Keratinocyte (primary cell): ENCODE data around the gene ANG. TPM values are rescaled to one million over a fixed set of nuclear protein-coding genes. Genes with fewer than 3 reads are reported as not detected.
"Not testable (repeated sequence)": the region's sequence is repeated elsewhere in the genome, so short reads cannot be mapped to it uniquely, and the experiment has no call there.

Experiments
- DNase-seq: peaks from one replicate; pipeline ENCODE4 v3.0.0-alpha.2; 2011; ENCODE audit warnings: low read depth, missing footprints, low spot score
- FAIRE-seq: peaks from 2 replicates; lab custom pipeline; 2011; peaks lifted over from hg19 to GRCh38; lab: Jason Lieb, UNC
- H2AFZ ChIP-seq: 2 replicates; pipeline ENCODE4 v1.6.0; 2012; ENCODE audit warnings: low read length, control low read depth, inconsistent platforms; ENCODE audit not compliant: control insufficient read depth
- H3K27ac ChIP-seq: 2 replicates; pipeline ENCODE4 v1.5.1; 2011; ENCODE audit warnings: low read length; ENCODE audit not compliant: control insufficient read depth, insufficient read depth
- H3K27me3 ChIP-seq: 3 replicates; pipeline ENCODE4 v1.6.0; 2011; ENCODE audit warnings: low read length; ENCODE audit not compliant: control insufficient read depth, insufficient read depth; ENCODE audit errors: extremely low read depth
- H3K36me3 ChIP-seq, 2 experiments: 2 replicates in 1 of 2; 3 replicates in 1 of 2; pipeline ENCODE4 v1.5.1; 2011; ENCODE audit warnings: low read length in 2 of 2, mild to moderate bottlenecking in 1 of 2; ENCODE audit not compliant: control insufficient read depth in 2 of 2, insufficient read depth in 2 of 2; ENCODE audit errors: extremely low read depth in 1 of 2
- H3K4me1 ChIP-seq: 3 replicates; pipeline ENCODE4 v1.5.1; 2011; ENCODE audit warnings: low read length; ENCODE audit not compliant: control insufficient read depth, insufficient read depth; ENCODE audit errors: extremely low read depth
- H3K4me2 ChIP-seq: 3 replicates; pipeline ENCODE4 v1.6.0; 2011; ENCODE audit warnings: low read depth, low read length; ENCODE audit not compliant: control insufficient read depth, insufficient read depth; ENCODE audit errors: extremely low read depth
- H3K4me3 ChIP-seq, 3 experiments: fragments of 200-600 bp in 1 of 3; sonication (generic) in 1 of 3; 2 replicates in 2 of 3; 3 replicates in 1 of 3; pipeline ENCODE4 v1.5.1; 2011 to 2016; ENCODE audit warnings: low read length in 3 of 3, mild to moderate bottlenecking in 3 of 3, control low read depth in 2 of 3, inconsistent platforms in 1 of 3, low read depth in 1 of 3, mixed read lengths in 1 of 3, mixed run types in 1 of 3, moderate library complexity in 1 of 3; ENCODE audit not compliant: control insufficient read depth in 2 of 3, insufficient read depth in 2 of 3; ENCODE audit errors: extremely low read depth in 1 of 3
- H3K79me2 ChIP-seq: 2 replicates; pipeline ENCODE4 v1.6.0; 2012; ENCODE audit warnings: low read length; ENCODE audit not compliant: control insufficient read depth, insufficient read depth
- H3K9ac ChIP-seq: 3 replicates; pipeline ENCODE4 v1.6.0; 2011; ENCODE audit warnings: low read length; ENCODE audit not compliant: control insufficient read depth, insufficient read depth; ENCODE audit errors: extremely low read depth
- H3K9me1 ChIP-seq: 3 replicates; pipeline ENCODE4 v1.6.0; 2011; ENCODE audit warnings: low read length; ENCODE audit not compliant: control insufficient read depth, insufficient read depth; ENCODE audit errors: extremely low read depth
- H3K9me3 ChIP-seq: 2 replicates; pipeline ENCODE4 v1.5.1; 2012; ENCODE audit warnings: low read depth, low read length; ENCODE audit not compliant: control insufficient read depth
- H4K20me1 ChIP-seq: 3 replicates; pipeline ENCODE4 v1.6.0; 2011; ENCODE audit warnings: low read length; ENCODE audit not compliant: control insufficient read depth, insufficient read depth; ENCODE audit errors: extremely low read depth
- EZH2 ChIP-seq: IDR thresholded peaks from one replicate; pipeline ENCODE4 v1.6.1; 2012; ENCODE audit warnings: inconsistent platforms, mild to moderate bottlenecking, low read length, moderate library complexity
- dilution Hi-C: fragments of 300-500 bp; cut with MboI; formaldehyde crosslinking; loops from one replicate; pipeline ENCODE4 v1.7.0; 2020; ENCODE audit warnings: low sequenced_read_pairs; ENCODE audit not compliant: extremely low pct_ligation_motif_present
- polyA plus RNA-seq, 5 experiments: library from polyadenylated mRNA; depleted of rRNA in 3 of 5; stranded (reverse) in 3 of 5; stranded (forward) in 1 of 5; unstranded in 1 of 5; fragments of >200 nt; gene quantifications; 1 replicate in 1 of 5; 2 replicates in 3 of 5; 3 replicates in 1 of 5; pipeline versions ENCODE4 v1.2.1 to v1.2.3, GENCODE V29; 2011 to 2012; ENCODE audit warnings: missing spikeins in 2 of 5, low read depth in 1 of 5, low replicate concordance in 1 of 5
- TF ChIP-seq, protein P1 (sequence below), 3 experiments: IDR thresholded peaks in 1 of 3; conservative IDR thresholded peaks in 1 of 3; optimal IDR thresholded peaks in 1 of 3; 2 replicates in 2 of 3; 3 replicates in 1 of 3; pipeline versions ENCODE3 to v1.5.1; 2011; ENCODE audit warnings: low read length in 3 of 3, mild to moderate bottlenecking in 3 of 3, moderate library complexity in 2 of 3, control low read depth in 1 of 3, inconsistent platforms in 1 of 3; ENCODE audit not compliant: insufficient read depth in 2 of 3; ENCODE audit errors: extremely low read depth in 1 of 3

The ANG gene
- polyA plus RNA-seq, 1 donor (not counting 4 experiments of a cell fraction or from before 2014, with no cell fraction given), result 4.0 TPM

DNA sequence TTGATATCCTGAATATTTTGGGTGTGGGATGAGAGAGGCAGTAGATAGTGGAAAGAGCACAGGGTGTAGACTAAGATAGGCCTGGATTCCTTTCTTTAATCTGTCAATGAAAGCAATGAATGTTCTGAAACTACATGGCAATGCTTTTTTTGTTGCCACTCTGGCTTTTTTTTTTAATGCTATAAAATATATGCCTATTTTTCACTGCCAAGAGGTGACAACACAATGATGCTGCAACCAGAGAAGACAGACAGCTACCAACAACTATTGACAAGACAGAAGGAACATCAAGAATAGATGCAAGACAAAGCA lies 9.4 kb downstream of the ANG start:
- Histone ChIP-seq H3K79me2 (no peaks in the 10 kb centered on the region), H3K9me3 (no peaks in the 10 kb centered on the region), H3K4me1 (no peaks in the 10 kb centered on the region), H3K36me3 (no peaks in the 10 kb centered on the region), H3K27me3 (no peaks in the 10 kb centered on the region), H3K9me1 (no peaks in the 10 kb centered on the region), H3K27ac (no peak overlapping the region), H3K9ac (no peak overlapping the region), H2AFZ (no peak overlapping the region), H3K4me3 (no peak overlapping the region), H3K4me2 (no peak overlapping the region), H4K20me1 (no peaks in the 10 kb centered on the region)
- TF ChIP-seq, protein P1, sequence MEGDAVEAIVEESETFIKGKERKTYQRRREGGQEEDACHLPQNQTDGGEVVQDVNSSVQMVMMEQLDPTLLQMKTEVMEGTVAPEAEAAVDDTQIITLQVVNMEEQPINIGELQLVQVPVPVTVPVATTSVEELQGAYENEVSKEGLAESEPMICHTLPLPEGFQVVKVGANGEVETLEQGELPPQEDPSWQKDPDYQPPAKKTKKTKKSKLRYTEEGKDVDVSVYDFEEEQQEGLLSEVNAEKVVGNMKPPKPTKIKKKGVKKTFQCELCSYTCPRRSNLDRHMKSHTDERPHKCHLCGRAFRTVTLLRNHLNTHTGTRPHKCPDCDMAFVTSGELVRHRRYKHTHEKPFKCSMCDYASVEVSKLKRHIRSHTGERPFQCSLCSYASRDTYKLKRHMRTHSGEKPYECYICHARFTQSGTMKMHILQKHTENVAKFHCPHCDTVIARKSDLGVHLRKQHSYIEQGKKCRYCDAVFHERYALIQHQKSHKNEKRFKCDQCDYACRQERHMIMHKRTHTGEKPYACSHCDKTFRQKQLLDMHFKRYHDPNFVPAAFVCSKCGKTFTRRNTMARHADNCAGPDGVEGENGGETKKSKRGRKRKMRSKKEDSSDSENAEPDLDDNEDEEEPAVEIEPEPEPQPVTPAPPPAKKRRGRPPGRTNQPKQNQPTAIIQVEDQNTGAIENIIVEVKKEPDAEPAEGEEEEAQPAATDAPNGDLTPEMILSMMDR (optimal IDR thresholded peaks at IDR 0.05 in 1 of 3, IDR thresholded peaks at IDR 0.05 in 1 of 3, conservative IDR thresholded peaks at IDR 0.05 in 1 of 3; ENCODE audit: extremely low read depth in 1 of 3, insufficient read depth in 2 of 3, low read length in 3 of 3), result no peak
- TF ChIP-seq EZH2, result no peak
- no peak for FAIRE-seq
- dilution Hi-C loops, result no loop called here
- DNase-seq, result no peak

DNA sequence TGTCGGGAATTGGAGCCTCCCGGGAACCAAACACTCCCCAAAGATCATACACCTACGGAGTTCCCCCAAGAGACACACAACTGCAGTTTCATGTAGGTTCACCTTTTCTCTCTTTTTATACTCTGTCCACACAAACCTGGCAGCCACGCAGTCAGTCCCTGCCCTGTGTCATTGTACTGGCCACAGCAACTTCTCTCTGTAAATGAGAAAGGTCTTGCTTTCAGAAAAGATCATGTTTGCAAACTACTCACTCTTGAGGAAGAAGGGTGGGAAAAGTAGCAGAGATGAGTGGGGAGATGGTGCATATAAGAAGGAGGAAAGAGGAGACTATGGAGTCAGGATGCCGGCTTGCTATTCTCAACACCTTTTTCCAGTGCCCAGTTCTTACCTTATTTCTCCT lies 10.4 kb downstream of the ANG start:
- Histone ChIP-seq H3K36me3 (no peaks in the 10 kb centered on the region), H3K27me3 (no peaks in the 10 kb centered on the region), H3K4me2 (no peak overlapping the region), H2AFZ (no peak overlapping the region), H3K4me3 (no peak overlapping the region), H3K4me1 (no peaks in the 10 kb centered on the region), H3K9me3 (no peaks in the 10 kb centered on the region), H3K79me2 (no peaks in the 10 kb centered on the region), H3K27ac (no peak overlapping the region), H3K9ac (no peak overlapping the region), H4K20me1 (no peaks in the 10 kb centered on the region), H3K9me1 (no peaks in the 10 kb centered on the region)
- dilution Hi-C loops, result no loop called here
- FAIRE-seq (no peak), DNase-seq (no peak)
- no peak for TF ChIP-seq EZH2

DNA sequence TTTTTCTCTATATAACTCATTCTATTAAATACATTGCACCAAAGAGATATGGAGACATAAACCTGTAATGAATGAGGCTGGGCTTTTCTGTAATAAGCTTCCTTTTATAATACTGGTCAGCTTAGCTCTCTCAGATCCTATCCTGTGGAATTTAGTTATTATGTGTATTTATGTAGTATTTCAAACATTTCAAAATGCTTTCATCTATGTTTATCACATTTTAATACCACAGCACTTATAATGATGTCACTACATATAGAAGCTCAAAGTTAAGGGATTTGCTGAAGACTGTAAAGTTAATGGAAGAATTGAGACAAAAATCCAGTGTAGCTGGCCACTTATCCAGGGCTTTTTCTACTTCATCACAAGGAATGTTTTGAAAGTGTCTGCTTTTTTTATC lies 11.4 kb downstream of the ANG start:
- no peaks in the 10 kb centered on the region for H3K9me3 ChIP-seq
- H3K79me2 ChIP-seq, result no peaks in the 10 kb centered on the region
- FAIRE-seq (no peak), DNase-seq (no peak)
- no peaks in the 10 kb centered on the region for H3K27me3 ChIP-seq
- no peak for TF ChIP-seq EZH2
- TF ChIP-seq, protein P1 (optimal IDR thresholded peaks at IDR 0.05 in 1 of 3, IDR thresholded peaks at IDR 0.05 in 1 of 3, conservative IDR thresholded peaks at IDR 0.05 in 1 of 3; ENCODE audit: extremely low read depth in 1 of 3, insufficient read depth in 2 of 3, low read length in 3 of 3), result no peak
- H4K20me1 ChIP-seq, result no peaks in the 10 kb centered on the region
- H3K9ac ChIP-seq, result no peak overlapping the region
- H3K36me3 ChIP-seq, result no peaks in the 10 kb centered on the region
- H3K4me2 ChIP-seq, result no peak overlapping the region
- H2AFZ ChIP-seq, result no peak overlapping the region
- H3K4me3 ChIP-seq, result no peak overlapping the region
- dilution Hi-C loops, result loop anchor here (10.0 kb wide), 1 partner anchor 155 kb away; no protein-coding TSS in a partner anchor
- no peaks in the 10 kb centered on the region for H3K9me1 ChIP-seq
- H3K27ac ChIP-seq, result no peak overlapping the region
- no peaks in the 10 kb centered on the region for H3K4me1 ChIP-seq

DNA sequence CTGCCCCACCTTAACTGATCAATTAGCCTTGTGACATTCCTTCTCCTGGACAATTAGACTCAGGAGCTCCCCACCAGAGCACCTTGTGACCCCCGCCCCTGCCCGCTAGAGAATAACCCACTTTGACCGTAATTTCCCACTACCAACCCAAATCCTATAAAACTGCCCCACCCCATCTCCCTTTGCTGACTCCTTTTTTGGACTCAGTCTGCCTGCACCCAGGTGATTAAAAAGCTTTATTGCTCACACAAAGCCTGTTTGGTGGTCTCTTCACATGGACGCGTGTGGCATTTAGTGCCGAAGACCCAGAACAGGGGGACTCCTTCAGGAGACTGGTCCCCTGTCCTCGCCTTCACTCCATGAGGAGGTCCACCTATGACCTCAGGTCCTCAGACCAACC lies 12.4 kb downstream of the ANG start:
- H3K9ac ChIP-seq, H4K20me1 ChIP-seq, H3K27ac ChIP-seq, H3K4me2 ChIP-seq, DNase-seq, H3K4me1 ChIP-seq, H3K9me1 ChIP-seq, H3K4me3 ChIP-seq, FAIRE-seq, H3K36me3 ChIP-seq, H3K79me2 ChIP-seq, H3K9me3 ChIP-seq, H2AFZ ChIP-seq, H3K27me3 ChIP-seq: not testable (repeated sequence)
- dilution Hi-C loops, result loop anchor here (10.0 kb wide), 1 partner anchor 154 kb away; no protein-coding TSS in a partner anchor
